Measurements from ENCODE around the gene TMC1.
A peak's percentile ranks its signal among the peaks of the same experiment; 100 is the strongest.
"Not testable (repeated sequence)": the region's sequence is repeated elsewhere in the genome, so short reads cannot be mapped to it uniquely, and the experiment has no call there.

The TMC1 gene

GRCh38 chr9:72538921-72539702 is 17.7 kb downstream of the TMC1 start:
- no peak overlapping the region for H3K4me3 ChIP-seq (ENCODE audit: low read depth in 1 of 5, low read length in 5 of 5)
- H3K4me1 ChIP-seq (ENCODE audit: control insufficient read depth in 5 of 5, insufficient read depth in 5 of 5, low read length in 5 of 5) = no peaks in the 10 kb centered on the region
- no peak overlapping the region for H3K9ac ChIP-seq (ENCODE audit: low read length in 5 of 5)
- H3K36me3 ChIP-seq (ENCODE audit: control insufficient read depth in 5 of 5, insufficient read depth in 5 of 5, low read length in 5 of 5) = no peaks in the 10 kb centered on the region
- H3K27ac ChIP-seq (ENCODE audit: low read depth, low read length) = no peak overlapping the region
- H3K9me3 ChIP-seq (ENCODE audit: control insufficient read depth in 5 of 5, low read length in 5 of 5) = peaks cover 0 to 3% (median 0%) of the 10 kb centered on the region in 5 donors
- H3K27me3 ChIP-seq (ENCODE audit: control insufficient read depth in 5 of 5, insufficient read depth in 4 of 5, low read length in 5 of 5) = no peaks in the 10 kb centered on the region

GRCh38 chr9:72539824-72540347 is 18.5 kb downstream of the TMC1 start:
- no peak overlapping the region for H3K9ac ChIP-seq (ENCODE audit: low read length in 5 of 5)
- no peaks in the 10 kb centered on the region for H3K36me3 ChIP-seq (ENCODE audit: control insufficient read depth in 5 of 5, insufficient read depth in 5 of 5, low read length in 5 of 5)
- no peaks in the 10 kb centered on the region for H3K27me3 ChIP-seq (ENCODE audit: control insufficient read depth in 5 of 5, insufficient read depth in 4 of 5, low read length in 5 of 5)
- no peak overlapping the region for H3K4me3 ChIP-seq (ENCODE audit: low read depth in 1 of 5, low read length in 5 of 5)
- H3K27ac ChIP-seq (ENCODE audit: low read depth, low read length) = no peak overlapping the region
- H3K9me3 ChIP-seq (ENCODE audit: control insufficient read depth in 5 of 5, low read length in 5 of 5) = peaks cover 0 to 3% (median 0%) of the 10 kb centered on the region in 5 donors
- H3K4me1 ChIP-seq (ENCODE audit: control insufficient read depth in 5 of 5, insufficient read depth in 5 of 5, low read length in 5 of 5) = no peaks in the 10 kb centered on the region

GRCh38 chr9:72540348-72540873 is 19.0 kb downstream of the TMC1 start:
- Histone ChIP-seq H3K27me3 (ENCODE audit: control insufficient read depth in 5 of 5, insufficient read depth in 4 of 5, low read length in 5 of 5) (no peaks in the 10 kb centered on the region), H3K9ac (ENCODE audit: low read length in 5 of 5) (no peak overlapping the region), H3K4me1 (ENCODE audit: control insufficient read depth in 5 of 5, insufficient read depth in 5 of 5, low read length in 5 of 5) (no peaks in the 10 kb centered on the region), H3K4me3 (ENCODE audit: low read depth in 1 of 5, low read length in 5 of 5) (no peak overlapping the region), H3K36me3 (ENCODE audit: control insufficient read depth in 5 of 5, insufficient read depth in 5 of 5, low read length in 5 of 5) (no peaks in the 10 kb centered on the region), H3K27ac (ENCODE audit: low read depth, low read length) (no peak overlapping the region), H3K9me3 (ENCODE audit: control insufficient read depth in 5 of 5, low read length in 5 of 5) (peaks cover 0 to 3% (median 0%) of the 10 kb centered on the region in 5 donors)

GRCh38 chr9:72542537-72542833 is 21.1 kb downstream of the TMC1 start:
- H3K4me1 ChIP-seq (ENCODE audit: control insufficient read depth in 5 of 5, insufficient read depth in 5 of 5, low read length in 5 of 5); H3K27me3 ChIP-seq (ENCODE audit: control insufficient read depth in 5 of 5, insufficient read depth in 4 of 5, low read length in 5 of 5); H3K27ac ChIP-seq (ENCODE audit: low read depth, low read length); H3K36me3 ChIP-seq (ENCODE audit: control insufficient read depth in 5 of 5, insufficient read depth in 5 of 5, low read length in 5 of 5); H3K9me3 ChIP-seq (ENCODE audit: control insufficient read depth in 5 of 5, low read length in 5 of 5); H3K9ac ChIP-seq (ENCODE audit: low read length in 5 of 5); H3K4me3 ChIP-seq (ENCODE audit: low read depth in 1 of 5, low read length in 5 of 5): not testable (repeated sequence)

GRCh38 chr9:72542917-72543316 is 21.5 kb downstream of the TMC1 start:
- no peak overlapping the region for H3K27ac ChIP-seq (ENCODE audit: low read depth, low read length)
- no peaks in the 10 kb centered on the region for H3K4me1 ChIP-seq (ENCODE audit: control insufficient read depth in 5 of 5, insufficient read depth in 5 of 5, low read length in 5 of 5)
- H3K4me3 ChIP-seq (ENCODE audit: low read depth in 1 of 5, low read length in 5 of 5) = no peak overlapping the region
- H3K36me3 ChIP-seq (ENCODE audit: control insufficient read depth in 5 of 5, insufficient read depth in 5 of 5, low read length in 5 of 5) = no peaks in the 10 kb centered on the region
- no peaks in the 10 kb centered on the region for H3K9me3 ChIP-seq (ENCODE audit: control insufficient read depth in 5 of 5, low read length in 5 of 5)
- no peaks in the 10 kb centered on the region for H3K27me3 ChIP-seq (ENCODE audit: control insufficient read depth in 5 of 5, insufficient read depth in 4 of 5, low read length in 5 of 5)
- H3K9ac ChIP-seq (ENCODE audit: low read length in 5 of 5) = no peak overlapping the region

GRCh38 chr9:72551306-72551705 is 29.9 kb downstream of the TMC1 start:
- Histone ChIP-seq H3K27me3 (ENCODE audit: control insufficient read depth in 5 of 5, insufficient read depth in 4 of 5, low read length in 5 of 5) (no peaks in the 10 kb centered on the region), H3K4me3 (ENCODE audit: low read depth in 1 of 5, low read length in 5 of 5) (no peak overlapping the region), H3K4me1 (ENCODE audit: control insufficient read depth in 5 of 5, insufficient read depth in 5 of 5, low read length in 5 of 5) (peaks cover 0 to 22% (median 11%) of the 10 kb centered on the region in 5 donors), H3K9ac (ENCODE audit: low read length in 5 of 5) (no peak overlapping the region), H3K27ac (ENCODE audit: low read depth, low read length) (no peak overlapping the region), H3K36me3 (ENCODE audit: control insufficient read depth in 5 of 5, insufficient read depth in 5 of 5, low read length in 5 of 5) (no peaks in the 10 kb centered on the region), H3K9me3 (ENCODE audit: control insufficient read depth in 5 of 5, low read length in 5 of 5) (no peaks in the 10 kb centered on the region)

GRCh38 chr9:72552356-72552755 is 30.9 kb downstream of the TMC1 start:
- Histone ChIP-seq H3K9me3 (ENCODE audit: control insufficient read depth in 5 of 5, low read length in 5 of 5) (no peaks in the 10 kb centered on the region), H3K9ac (ENCODE audit: low read length in 5 of 5) (no peak overlapping the region), H3K4me1 (ENCODE audit: control insufficient read depth in 5 of 5, insufficient read depth in 5 of 5, low read length in 5 of 5) (peaks cover 0 to 22% (median 11%) of the 10 kb centered on the region in 5 donors), H3K27ac (ENCODE audit: low read depth, low read length) (no peak overlapping the region), H3K36me3 (ENCODE audit: control insufficient read depth in 5 of 5, insufficient read depth in 5 of 5, low read length in 5 of 5) (no peaks in the 10 kb centered on the region), H3K27me3 (ENCODE audit: control insufficient read depth in 5 of 5, insufficient read depth in 4 of 5, low read length in 5 of 5) (no peaks in the 10 kb centered on the region), H3K4me3 (ENCODE audit: low read depth in 1 of 5, low read length in 5 of 5) (no peak overlapping the region)

GRCh38 chr9:72554221-72554641 is 32.8 kb downstream of the TMC1 start:
- no peaks in the 10 kb centered on the region for H3K9me3 ChIP-seq (ENCODE audit: control insufficient read depth in 5 of 5, low read length in 5 of 5)
- H3K36me3 ChIP-seq (ENCODE audit: control insufficient read depth in 5 of 5, insufficient read depth in 5 of 5, low read length in 5 of 5) = no peaks in the 10 kb centered on the region
- no peaks in the 10 kb centered on the region for H3K27me3 ChIP-seq (ENCODE audit: control insufficient read depth in 5 of 5, insufficient read depth in 4 of 5, low read length in 5 of 5)
- no peak overlapping the region for H3K4me3 ChIP-seq (ENCODE audit: low read depth in 1 of 5, low read length in 5 of 5)
- peak overlapping the region in 2 of 5 donors; percentile 59 to 63 for H3K9ac ChIP-seq (ENCODE audit: low read length in 5 of 5)
- peak overlapping the region; percentile 71 for H3K27ac ChIP-seq (ENCODE audit: low read depth, low read length)
- H3K4me1 ChIP-seq (ENCODE audit: control insufficient read depth in 5 of 5, insufficient read depth in 5 of 5, low read length in 5 of 5) = peaks cover 0 to 25% (median 11%) of the 10 kb centered on the region in 5 donors

GRCh38 chr9:72557549-72557948 is 36.1 kb downstream of the TMC1 start:
- H3K27me3 ChIP-seq (ENCODE audit: control insufficient read depth in 5 of 5, insufficient read depth in 4 of 5, low read length in 5 of 5) = no peaks in the 10 kb centered on the region
- no peak overlapping the region for H3K4me3 ChIP-seq (ENCODE audit: low read depth in 1 of 5, low read length in 5 of 5)
- H3K36me3 ChIP-seq (ENCODE audit: control insufficient read depth in 5 of 5, insufficient read depth in 5 of 5, low read length in 5 of 5) = no peaks in the 10 kb centered on the region
- no peak overlapping the region for H3K9ac ChIP-seq (ENCODE audit: low read length in 5 of 5)
- H3K27ac ChIP-seq (ENCODE audit: low read depth, low read length) = peak overlapping the region; percentile 32
- peaks cover 0 to 25% (median 11%) of the 10 kb centered on the region in 5 donors for H3K4me1 ChIP-seq (ENCODE audit: control insufficient read depth in 5 of 5, insufficient read depth in 5 of 5, low read length in 5 of 5)
- no peaks in the 10 kb centered on the region for H3K9me3 ChIP-seq (ENCODE audit: control insufficient read depth in 5 of 5, low read length in 5 of 5)

- Histone ChIP-seq H3K4me1 (ENCODE audit: control insufficient read depth in 5 of 5, insufficient read depth in 5 of 5, low read length in 5 of 5) (peaks cover 0 to 14% (median 5%) of the 10 kb centered on the region in 5 donors), H3K36me3 (ENCODE audit: control insufficient read depth in 5 of 5, insufficient read depth in 5 of 5, low read length in 5 of 5) (no peaks in the 10 kb centered on the region), H3K27ac (ENCODE audit: low read depth, low read length) (no peak overlapping the region), H3K4me3 (ENCODE audit: low read depth in 1 of 5, low read length in 5 of 5) (no peak overlapping the region), H3K27me3 (ENCODE audit: control insufficient read depth in 5 of 5, insufficient read depth in 4 of 5, low read length in 5 of 5) (no peaks in the 10 kb centered on the region), H3K9ac (ENCODE audit: low read length in 5 of 5) (no peak overlapping the region), H3K9me3 (ENCODE audit: control insufficient read depth in 5 of 5, low read length in 5 of 5) (no peaks in the 10 kb centered on the region)
Measured at GRCh38 chr9:72560086-72560485, 38.7 kb downstream of the TMC1 start.

All from subcutaneous abdominal adipose tissue (tissue), 5 donors.